Trophoblast cell (in vitro differentiated cells and primary cell): ENCODE data around the gene DMTF1.

Source experiments
- DNase-seq, 2 donors: peaks; one replicate each; pipeline ENCODE4 v3.0.0-alpha.2; 2016
- H2AFZ ChIP-seq: 2 replicates; pipeline ENCODE4 v1.6.1; 2013; ENCODE audit warnings: low read length, moderate library complexity, mild to moderate bottlenecking; ENCODE audit not compliant: insufficient read depth, poor library complexity
- H2AK5ac ChIP-seq: 2 replicates; pipeline ENCODE4 v1.6.1; 2013; ENCODE audit warnings: mild to moderate bottlenecking, low read length
- H2BK120ac ChIP-seq: 2 replicates; pipeline ENCODE4 v1.6.1; 2013; ENCODE audit warnings: low read length, mild to moderate bottlenecking, moderate library complexity; ENCODE audit not compliant: insufficient read depth, poor library complexity
- H2BK12ac ChIP-seq: 2 replicates; pipeline ENCODE4 v1.6.1; 2013; ENCODE audit warnings: mild to moderate bottlenecking, low read length, moderate library complexity
- H2BK5ac ChIP-seq: 2 replicates; pipeline ENCODE4 v1.6.1; 2013; ENCODE audit warnings: low read length, low read depth, moderate library complexity, mild to moderate bottlenecking; ENCODE audit not compliant: poor library complexity
- H3K14ac ChIP-seq: 2 replicates; pipeline ENCODE4 v1.6.1; 2013; ENCODE audit warnings: mild to moderate bottlenecking, low read length
- H3K18ac ChIP-seq: 2 replicates; pipeline ENCODE4 v1.6.1; 2013; ENCODE audit warnings: mild to moderate bottlenecking, low read length
- H3K23ac ChIP-seq: 2 replicates; pipeline ENCODE4 v1.6.1; 2013; ENCODE audit warnings: low read length
- H3K27ac ChIP-seq: 2 replicates; pipeline ENCODE4 v1.5.1; 2013; ENCODE audit warnings: low read depth, mild to moderate bottlenecking, inconsistent platforms, low read length, moderate library complexity
- H3K27me3 ChIP-seq: 2 replicates; pipeline ENCODE4 v1.6.1; 2013; ENCODE audit warnings: inconsistent platforms, mild to moderate bottlenecking, low read length, moderate library complexity; ENCODE audit not compliant: insufficient read depth
- H3K36me3 ChIP-seq, 2 experiments: 1 replicate in 1 of 2; 2 replicates in 1 of 2; pipeline ENCODE4 v1.6.1; 2013; ENCODE audit warnings: low read length in 2 of 2, mild to moderate bottlenecking in 2 of 2, moderate library complexity in 1 of 2; ENCODE audit not compliant: insufficient read depth in 2 of 2, control insufficient read depth in 1 of 2
- H3K4ac ChIP-seq: 2 replicates; pipeline ENCODE4 v1.6.1; 2013; ENCODE audit warnings: low read depth, mild to moderate bottlenecking, low read length, moderate library complexity
- H3K4me1 ChIP-seq, 2 experiments: 1 replicate in 1 of 2; 2 replicates in 1 of 2; pipeline ENCODE4 v1.6.1; 2013; ENCODE audit warnings: low read length in 2 of 2, mild to moderate bottlenecking in 2 of 2, moderate library complexity in 1 of 2; ENCODE audit not compliant: insufficient read depth in 2 of 2, control insufficient read depth in 1 of 2
- H3K4me2 ChIP-seq: 2 replicates; pipeline ENCODE4 v1.6.1; 2013; ENCODE audit warnings: inconsistent platforms, mild to moderate bottlenecking, low read length, moderate library complexity
- H3K4me3 ChIP-seq: 2 replicates; pipeline ENCODE4 v1.5.1; 2013; ENCODE audit warnings: mild to moderate bottlenecking, low read depth, low read length, inconsistent platforms
- H3K79me1 ChIP-seq: one replicate; pipeline ENCODE4 v1.6.1; 2013; ENCODE audit warnings: low read length
- H3K79me2 ChIP-seq: 2 replicates; pipeline ENCODE4 v1.6.1; 2013; ENCODE audit warnings: low read length, mild to moderate bottlenecking; ENCODE audit not compliant: control insufficient read depth, insufficient read depth, poor library complexity
- H3K9ac ChIP-seq: 2 replicates; pipeline ENCODE4 v1.6.1; 2013; ENCODE audit warnings: mild to moderate bottlenecking, low read length
- H3K9me3 ChIP-seq: 2 replicates; pipeline ENCODE4 v1.6.1; 2013; ENCODE audit warnings: low read depth, mild to moderate bottlenecking, control low read depth, inconsistent platforms, low read length; ENCODE audit not compliant: insufficient read depth
- H4K12ac ChIP-seq: 2 replicates; pipeline ENCODE4 v1.6.1; 2013; ENCODE audit warnings: low read depth, mild to moderate bottlenecking, low read length, moderate library complexity
- H4K8ac ChIP-seq: 2 replicates; pipeline ENCODE4 v1.6.1; 2013; ENCODE audit warnings: low read depth, mild to moderate bottlenecking, low read length, moderate library complexity
- H4K91ac ChIP-seq: one replicate; pipeline ENCODE4 v1.6.1; 2013; ENCODE audit warnings: low read depth, mild to moderate bottlenecking, low read length, moderate library complexity
- WGBS: extraction: QIAGEN DNeasy Blood & Tissue Kit; methylation state at CpG from one replicate; pipeline ENCODE4 v1.1.7; 2013; ENCODE audit warnings: missing lambda C conversion rate; ENCODE audit not compliant: insufficient read length, insufficient coverage; ENCODE audit errors: extremely low coverage; 5-methylcytosine and 5-hydroxymethylcytosine counted together

Gene DMTF1

DNA sequence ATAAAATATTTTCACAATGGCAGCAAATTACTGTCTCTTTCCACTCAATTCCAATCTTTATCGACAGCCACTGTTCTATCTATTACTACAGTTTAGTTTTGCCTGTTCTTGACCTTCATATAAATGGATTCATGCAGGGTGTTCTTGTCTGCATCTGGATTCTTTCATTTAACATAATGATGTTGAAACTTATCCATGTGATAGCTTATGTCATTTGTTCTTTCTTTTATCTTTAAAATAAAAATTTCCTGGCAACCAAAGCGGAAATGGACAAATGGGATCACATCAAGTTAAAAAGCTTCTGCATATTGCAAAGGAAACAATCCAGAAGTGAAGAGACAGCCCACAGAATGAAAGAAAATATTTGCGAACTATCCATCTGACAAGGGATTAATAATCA is 20.5 kb upstream of the DMTF1 start:
- no CpG with 5 or more reads among the region's 3 CpGs for WGBS
- no peak for DNase-seq
- no peak overlapping the region for H2AK5ac ChIP-seq

DNA sequence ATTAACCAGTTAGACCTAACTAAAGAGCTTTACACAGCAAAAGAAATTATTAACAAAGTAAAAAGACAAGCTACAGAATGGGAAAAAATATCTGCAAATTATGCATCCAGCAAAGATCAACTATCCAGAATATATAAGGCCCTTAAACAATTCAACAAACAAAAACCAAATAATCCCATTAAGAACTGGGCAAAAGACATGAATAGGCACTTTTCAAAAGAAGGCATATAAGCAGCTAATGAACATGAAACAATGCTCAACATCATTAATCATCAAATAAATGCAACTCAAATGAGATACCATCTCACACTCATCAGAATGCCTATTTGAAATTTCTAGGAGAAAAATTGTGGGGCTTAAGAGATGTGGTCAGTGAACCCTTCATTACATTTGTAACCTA is 15.0 kb upstream of the DMTF1 start:
- Histone ChIP-seq H2AFZ (no peak overlapping the region), H3K79me2 (no peaks in the 10 kb centered on the region), H2BK12ac (no peak overlapping the region), H2AK5ac (no peak overlapping the region), H4K91ac (no peak overlapping the region), H4K12ac (no peak overlapping the region), H3K9ac (no peak overlapping the region), H3K14ac (no peak overlapping the region), H2BK120ac (no peak overlapping the region), H3K4me3 (no peak overlapping the region), H3K4me2 (no peak overlapping the region), H3K4ac (no peak overlapping the region), H3K36me3 (no peaks in the 10 kb centered on the region), H3K23ac (no peak overlapping the region), H3K4me1 (no peaks in the 10 kb centered on the region), H2BK5ac (no peak overlapping the region), H3K27ac (no peak overlapping the region), H4K8ac (no peak overlapping the region), H3K79me1 (no peaks in the 10 kb centered on the region), H3K18ac (no peak overlapping the region), H3K9me3 (no peaks in the 10 kb centered on the region), H3K27me3 (no peaks in the 10 kb centered on the region)
- no peak for DNase-seq

More for the DNA sequence above, 20.5 kb upstream of the DMTF1 start:
- Histone ChIP-seq H3K36me3 (no peaks in the 10 kb centered on the region), H2BK120ac (no peak overlapping the region), H3K4me1 (peaks cover 0 to 2% of the 10 kb centered on the region in 2 experiments), H3K18ac (no peak overlapping the region), H3K4me3 (no peak overlapping the region), H4K91ac (no peak overlapping the region), H3K79me1 (no peaks in the 10 kb centered on the region), H3K23ac (no peak overlapping the region), H2BK5ac (no peak overlapping the region), H2AFZ (no peak overlapping the region), H4K8ac (no peak overlapping the region), H3K4me2 (no peak overlapping the region), H3K4ac (no peak overlapping the region), H3K9ac (no peak overlapping the region), H2BK12ac (no peak overlapping the region), H3K79me2 (no peaks in the 10 kb centered on the region), H3K27me3 (no peaks in the 10 kb centered on the region), H3K9me3 (no peaks in the 10 kb centered on the region), H3K14ac (no peak overlapping the region), H4K12ac (no peak overlapping the region), H3K27ac (no peak overlapping the region)

DNA sequence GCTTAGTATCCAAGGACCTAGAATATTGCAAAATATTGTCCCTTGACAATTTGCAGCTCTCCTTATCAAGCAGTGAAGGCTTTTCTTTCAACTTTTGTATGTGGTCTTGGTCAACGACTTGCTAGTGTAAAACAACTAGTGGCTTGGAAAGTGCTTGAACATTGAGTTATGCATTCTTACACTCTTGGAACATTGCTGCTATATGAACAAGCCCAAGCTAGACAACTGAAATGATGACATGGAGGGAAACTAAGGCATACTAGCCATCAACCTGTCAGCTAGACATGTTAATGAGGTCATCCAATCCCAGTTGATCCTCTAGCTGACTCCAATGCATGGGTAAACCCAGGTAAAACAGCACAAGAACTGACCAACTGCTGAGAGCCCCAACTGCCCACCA is 12.7 kb upstream of the DMTF1 start:
- no peaks in the 10 kb centered on the region for H3K79me2 ChIP-seq
- no peak for DNase-seq
- H4K91ac ChIP-seq = no peak overlapping the region
- no peak overlapping the region for H2BK120ac ChIP-seq
- H3K23ac ChIP-seq = no peak overlapping the region
- WGBS = no CpG with 5 or more reads among the region's 1 CpG
- no peak overlapping the region for H3K14ac ChIP-seq
- H3K9ac ChIP-seq = no peak overlapping the region
- no peak overlapping the region for H2AK5ac ChIP-seq
- H4K8ac ChIP-seq = no peak overlapping the region
- no peak overlapping the region for H3K4me2 ChIP-seq
- H4K12ac ChIP-seq = no peak overlapping the region
- H3K9me3 ChIP-seq = no peaks in the 10 kb centered on the region
- H3K79me1 ChIP-seq = no peaks in the 10 kb centered on the region
- H2BK5ac ChIP-seq = no peak overlapping the region
- no peak overlapping the region for H2BK12ac ChIP-seq
- no peaks in the 10 kb centered on the region for H3K36me3 ChIP-seq
- no peak overlapping the region for H3K18ac ChIP-seq
- no peak overlapping the region for H3K4ac ChIP-seq
- no peak overlapping the region for H3K27ac ChIP-seq
- no peak overlapping the region for H2AFZ ChIP-seq
- no peaks in the 10 kb centered on the region for H3K4me1 ChIP-seq
- no peak overlapping the region for H3K4me3 ChIP-seq
- no peaks in the 10 kb centered on the region for H3K27me3 ChIP-seq

DNA sequence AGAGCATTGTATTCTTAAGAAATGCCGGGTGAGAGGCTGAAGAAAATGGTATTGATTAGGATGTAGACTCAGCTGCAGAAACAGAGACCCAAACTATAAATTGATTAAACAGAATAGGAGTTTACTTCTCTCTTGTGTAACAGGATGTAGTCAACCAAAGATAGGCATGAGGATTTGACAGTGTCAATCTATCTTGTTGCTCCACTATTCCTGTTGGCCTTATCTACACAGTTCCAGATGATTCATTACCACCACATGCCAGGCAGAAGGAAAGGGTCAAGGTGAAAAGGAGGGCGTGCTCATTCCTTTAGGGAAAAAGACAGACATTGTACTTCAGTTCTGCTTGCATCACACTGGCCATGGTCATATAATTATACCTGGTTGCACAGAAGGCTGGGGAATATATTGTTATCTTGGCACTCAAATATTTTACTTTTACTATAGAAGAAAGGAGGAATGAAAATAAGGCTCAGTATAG is 11.9 kb upstream of the DMTF1 start:
- Histone ChIP-seq H3K9ac (no peak overlapping the region), H3K79me1 (no peaks in the 10 kb centered on the region), H3K23ac (peak overlapping the region; percentile 96), H4K12ac (no peak overlapping the region), H4K91ac (no peak overlapping the region), H3K4ac (no peak overlapping the region), H3K18ac (no peak overlapping the region), H2AFZ (no peak overlapping the region), H3K4me1 (no peaks in the 10 kb centered on the region), H3K14ac (no peak overlapping the region), H2BK12ac (no peak overlapping the region), H2AK5ac (no peak overlapping the region), H3K4me2 (no peak overlapping the region), H4K8ac (no peak overlapping the region), H2BK120ac (no peak overlapping the region), H3K9me3 (no peaks in the 10 kb centered on the region), H3K27me3 (no peaks in the 10 kb centered on the region), H3K36me3 (no peaks in the 10 kb centered on the region), H2BK5ac (no peak overlapping the region), H3K4me3 (no peak overlapping the region), H3K27ac (no peak overlapping the region), H3K79me2 (no peaks in the 10 kb centered on the region)
- no CpG with 5 or more reads among the region's 2 CpGs for WGBS
- DNase-seq = peak in 1 of 2 donors; percentile 53
